NCI-H2227 treated with DMSO at 0.1 percent for 48 hours (cell line): ENCODE results near the gene LAMB3.

ENCODE experiments used
- DNase-seq: peaks from one replicate; lab custom pipeline; 2025; lab: John Stamatoyannopoulos, UW

The LAMB3 gene

GRCh38 chr1:209633335-209633997 is 18.8 kb downstream of the LAMB3 start:
- DNase-seq, result no peak

DNA sequence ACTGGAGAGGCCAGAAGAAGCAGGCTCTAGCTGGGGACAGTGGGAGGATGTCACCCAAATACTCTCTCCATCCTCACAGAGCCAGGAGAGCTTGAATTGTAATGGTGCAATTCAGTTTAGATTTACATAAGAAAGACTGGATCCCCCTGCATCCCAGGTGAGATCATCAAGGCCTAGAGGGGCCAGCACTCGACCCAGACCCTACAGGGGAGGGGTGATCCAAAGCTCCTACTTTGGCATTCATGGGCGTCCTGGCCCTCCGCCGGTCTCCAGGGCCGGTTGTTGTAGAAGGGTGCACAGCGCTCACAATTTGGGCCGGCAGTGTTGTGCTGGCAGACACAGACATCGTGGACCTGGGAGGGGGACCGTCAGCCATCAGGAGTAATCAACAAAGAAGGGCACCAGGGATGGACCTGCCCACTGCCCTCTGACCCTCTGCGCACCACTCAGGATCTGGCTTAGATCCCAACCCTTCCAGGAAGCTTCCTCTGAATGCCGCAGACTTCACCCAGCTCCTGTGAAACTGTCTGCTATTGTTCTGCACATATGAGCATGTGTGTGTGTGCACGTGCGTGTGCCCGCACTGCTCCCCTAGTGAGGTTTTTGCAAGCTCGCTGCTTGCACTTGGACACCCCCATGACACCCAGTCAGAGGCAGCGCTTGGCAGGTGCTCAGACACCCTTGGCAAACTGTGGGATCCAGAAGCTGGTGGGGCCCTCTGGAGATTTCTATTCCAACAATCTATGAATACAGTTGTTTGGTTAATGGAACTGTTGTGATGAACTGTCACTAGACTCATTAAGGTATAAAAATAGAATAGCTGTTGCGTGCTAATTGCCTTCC is 21.6 kb downstream of the LAMB3 start:
- DNase-seq, result no peak

DNA sequence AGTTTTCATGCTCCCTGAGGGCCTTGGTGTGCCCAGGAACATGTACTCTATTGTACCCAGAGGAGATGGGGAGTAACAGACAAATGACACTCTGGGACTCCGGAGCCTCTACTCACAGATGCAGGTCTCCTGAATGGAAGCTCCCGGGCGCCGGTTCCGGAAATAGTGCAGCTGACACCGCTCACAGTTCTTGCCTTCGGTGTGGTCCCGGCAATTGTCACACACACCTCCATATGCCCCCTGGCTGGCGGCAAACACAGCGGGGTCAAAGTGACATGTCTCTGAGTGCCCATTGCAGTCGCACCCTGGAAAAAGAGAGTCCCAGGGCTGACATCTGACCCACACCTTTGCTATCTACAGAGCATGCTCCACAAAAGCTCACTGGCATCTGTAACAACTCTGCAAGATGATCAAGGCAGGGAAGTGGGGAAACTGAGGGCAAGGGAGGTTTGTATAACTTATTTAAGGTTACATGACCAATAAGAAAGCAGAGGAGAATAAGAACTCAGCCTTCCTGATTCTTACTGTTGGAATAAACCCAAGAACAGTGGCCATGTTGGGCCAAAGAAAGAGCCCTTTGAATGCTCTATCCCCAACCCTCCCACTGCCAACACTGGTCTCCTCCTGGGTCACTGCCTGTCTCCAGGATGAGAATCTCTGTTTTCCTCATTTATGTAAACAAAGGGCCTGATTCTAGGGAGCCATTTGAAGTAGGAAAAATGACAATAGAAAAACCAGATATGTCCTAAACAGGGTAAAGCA is 22.4 kb downstream of the LAMB3 start:
- DNase-seq, result no peak

- DNase-seq, result no peak
Observed at GRCh38 chr1:209628618-209629299, 23.5 kb downstream of the LAMB3 start.

- DNase-seq, result peak; percentile 65
Observed at GRCh38 chr1:209627732-209628196, 24.5 kb downstream of the LAMB3 start.

DNA sequence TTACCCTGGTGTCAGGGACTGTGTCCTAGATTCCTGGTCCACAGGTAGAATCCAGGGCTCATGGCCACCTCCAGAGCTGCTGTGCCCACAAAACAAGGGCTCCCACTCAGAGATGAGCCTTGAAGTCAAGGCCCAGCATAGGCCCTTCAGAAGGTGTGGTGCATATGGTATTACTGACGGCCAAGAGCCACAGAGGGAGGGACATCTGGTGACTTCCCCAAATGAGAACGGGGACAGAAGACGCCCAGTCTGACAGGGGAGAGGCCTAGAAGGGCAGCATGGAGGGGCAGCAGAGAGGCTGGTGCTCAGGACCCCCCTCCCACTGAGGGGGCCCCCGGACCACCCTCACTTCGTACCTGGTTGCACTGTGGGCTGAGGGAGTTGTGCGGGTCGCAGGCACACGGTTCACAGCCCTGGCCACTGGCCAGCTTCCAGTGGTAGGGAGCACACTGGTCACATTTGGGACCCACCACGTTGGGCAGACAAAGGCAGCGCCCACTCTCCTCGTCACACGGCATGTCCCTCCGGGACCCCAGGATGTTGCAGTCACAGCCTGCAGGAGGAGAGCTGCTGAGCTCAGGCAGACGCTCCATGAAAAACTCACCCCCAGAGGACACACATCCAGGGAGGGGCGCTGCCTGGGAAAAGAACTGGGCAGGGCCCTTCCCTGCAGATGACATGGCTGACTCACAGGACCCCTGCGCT is 25.0 kb downstream of the LAMB3 start:
- DNase-seq, result no peak

DNA sequence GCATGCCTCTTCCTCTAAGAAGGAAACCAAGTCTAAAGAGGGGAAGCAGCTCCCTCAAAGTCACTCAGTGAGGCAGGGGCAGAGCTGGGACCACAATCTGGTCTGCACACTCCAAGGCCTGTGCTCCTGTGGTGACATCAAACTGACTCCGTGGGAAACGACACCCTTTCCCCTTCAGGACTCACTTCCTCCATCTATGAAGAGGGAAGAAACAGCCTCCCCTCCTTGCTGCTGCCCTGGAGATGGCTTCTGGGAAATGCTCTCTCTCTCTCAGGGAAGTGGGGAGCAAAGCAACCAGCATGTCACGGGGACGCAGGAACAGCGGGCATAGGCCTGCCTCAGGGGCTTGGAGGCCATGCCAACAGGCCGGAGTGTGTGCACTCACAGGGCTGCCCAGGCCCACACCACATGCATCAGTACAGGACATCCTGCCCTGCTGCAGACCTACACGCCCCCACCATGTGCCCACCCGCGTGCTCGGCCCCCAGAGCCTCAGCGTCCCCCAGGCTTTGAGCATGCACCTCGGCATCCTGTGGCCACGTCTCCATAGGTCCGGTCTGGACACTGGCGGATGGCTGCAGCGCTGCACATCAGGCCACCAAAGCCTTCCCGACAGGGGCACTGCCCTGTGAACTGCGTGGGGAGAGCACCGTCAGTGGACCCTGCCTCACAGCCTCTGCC is 25.7 kb downstream of the LAMB3 start:
- DNase-seq, result no peak

- no peak for DNase-seq
Observed at GRCh38 chr1:209625791-209626285, 26.4 kb downstream of the LAMB3 start.

DNA sequence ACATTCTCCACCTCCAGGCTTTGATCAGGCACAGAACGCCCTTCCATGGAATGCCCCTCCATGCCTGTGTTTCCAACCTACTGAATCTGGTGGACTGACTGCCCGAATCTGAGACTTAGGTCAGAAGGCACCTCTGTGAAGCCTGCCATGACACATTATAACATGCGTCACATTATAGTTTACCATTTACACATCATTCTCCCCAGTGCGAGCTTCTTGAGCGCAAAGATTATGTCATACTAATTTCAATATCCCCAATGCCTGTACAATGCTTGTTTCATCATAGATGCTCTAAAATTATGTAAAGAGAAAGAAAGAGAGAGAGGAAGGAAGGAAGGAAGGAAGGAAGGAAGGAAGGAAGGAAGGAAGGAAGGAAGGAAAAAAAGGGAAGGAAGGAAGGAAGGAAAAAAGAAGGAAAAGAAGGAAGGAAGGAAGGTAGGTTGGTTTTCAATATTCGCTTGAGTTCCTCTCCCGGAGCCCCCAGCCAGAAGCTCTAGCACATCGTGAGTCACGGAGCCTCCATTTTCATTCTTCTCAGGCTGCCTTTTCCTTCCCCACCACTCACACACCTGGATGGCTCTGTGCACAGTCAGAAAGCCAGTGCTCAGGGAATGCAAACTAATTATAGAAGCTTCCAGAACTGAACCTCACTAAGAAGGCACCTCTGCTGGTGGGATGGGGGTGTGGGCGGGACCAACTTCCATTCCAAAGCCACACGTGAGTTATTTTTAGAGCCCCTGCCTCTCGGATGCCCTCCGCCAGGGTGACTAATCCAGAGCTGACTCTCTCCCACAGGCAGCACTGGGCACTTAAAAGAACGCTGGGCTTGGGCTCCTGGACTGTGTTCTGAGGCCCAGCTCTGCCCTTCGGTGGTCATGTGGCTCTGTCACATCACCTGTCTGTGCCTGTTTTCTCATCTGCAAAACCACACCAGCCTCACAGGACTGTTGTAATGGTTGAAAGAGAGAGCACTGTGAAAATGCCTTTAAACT is 27.4 kb downstream of the LAMB3 start:
- DNase-seq, result no peak

GRCh38 chr1:209622841-209623829 is 29.1 kb downstream of the LAMB3 start:
- DNase-seq, result no peak

GRCh38 chr1:209621741-209622655 is 30.2 kb downstream of the LAMB3 start:
- DNase-seq, result no peak

GRCh38 chr1:209621286-209621685 is 30.9 kb downstream of the LAMB3 start:
- DNase-seq, result no peak

DNA sequence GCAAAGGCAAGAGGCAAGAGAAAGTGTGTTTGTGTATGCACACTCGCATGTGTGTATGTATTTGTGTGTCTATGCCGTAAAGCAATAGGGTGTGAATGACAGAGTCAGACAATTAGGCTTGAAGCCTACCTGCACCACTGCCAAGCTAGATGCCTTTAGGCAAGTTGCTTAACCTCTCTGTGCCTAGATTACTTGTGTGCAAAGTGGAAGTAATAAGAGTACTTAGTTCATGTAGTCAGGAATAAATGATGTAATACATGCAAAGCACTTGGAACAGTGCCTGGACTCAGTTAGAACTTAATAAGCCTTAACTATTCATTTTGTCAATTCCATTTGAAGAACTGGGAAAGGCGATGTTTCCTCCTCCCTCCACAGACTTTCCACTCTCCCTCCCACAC is 31.7 kb downstream of the LAMB3 start:
- DNase-seq, result no peak

- DNase-seq, result no peak
Observed at GRCh38 chr1:209619696-209620486, 32.3 kb downstream of the LAMB3 start.

- no peak for DNase-seq
Observed at GRCh38 chr1:209618756-209619420, 33.3 kb downstream of the LAMB3 start.

DNA sequence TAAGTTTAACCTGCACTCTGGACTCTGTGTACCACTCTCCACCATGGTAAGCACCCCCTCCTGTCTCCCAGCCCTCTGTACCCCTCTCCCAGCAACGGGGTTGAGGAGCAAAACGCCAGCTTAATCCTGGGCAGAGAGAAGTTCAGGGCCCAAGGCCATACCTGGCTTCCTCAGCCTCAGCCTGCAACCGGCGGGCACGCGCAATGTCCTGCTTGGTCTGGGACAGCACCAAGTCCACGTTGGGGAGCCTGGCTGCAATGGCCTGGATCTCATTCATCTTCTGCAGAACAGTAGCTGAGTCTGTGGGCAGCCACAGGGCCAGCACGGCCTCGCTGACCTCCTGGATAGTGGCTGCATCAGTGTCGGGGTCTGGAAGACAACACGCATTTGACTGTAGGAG is 33.9 kb downstream of the LAMB3 start:
- DNase-seq, result no peak
